WTC11 (cell line): Measurements from ENCODE around the gene ZDHHC1. TPM values are rescaled to one million over a fixed set of nuclear protein-coding genes. Genes with fewer than 3 reads are reported as not detected.
A peak's percentile ranks its signal among the peaks of the same experiment; 100 is the strongest.

ENCODE experiments used
- ATAC-seq: fragments of 200-7000 bp; cut with Tn5 transposase; 2 replicates; pipeline ENCODE4 v1.10.0; 2021; ENCODE audit warnings: mild to moderate bottlenecking, moderate library complexity
- CTCF ChIA-PET: fragments of 300-600 bp; sonication (Branson Sonifier 250); formaldehyde crosslinking; loops from one replicate; lab custom pipeline; 2021; ENCODE audit warnings: antibody characterized with exemption; lab: Charles Lee
- POLR2A ChIA-PET: fragments of 350-600 bp; sonication (Branson Sonifier 250); formaldehyde crosslinking; loops from one replicate; lab custom pipeline; 2021; ENCODE audit warnings: antibody characterized with exemption; lab: Charles Lee
- DNase-seq: peaks from one replicate; pipeline ENCODE4 v3.0.0; 2021; ENCODE audit warnings: low spot score
- H3K27ac Mint-ChIP-seq: 2 replicates; pipeline ENCODE4 v1.8.0; 2021; ENCODE audit warnings: mixed read lengths
- H3K27me3 Mint-ChIP-seq: 2 replicates; pipeline ENCODE4 v1.8.0; 2021; ENCODE audit warnings: low read depth, mild to moderate bottlenecking, moderate library complexity, mixed read lengths
- H3K36me3 Mint-ChIP-seq: 2 replicates; pipeline ENCODE4 v1.8.0; 2021; ENCODE audit warnings: mixed read lengths
- H3K4me1 Mint-ChIP-seq: 2 replicates; pipeline ENCODE4 v1.8.0; 2022; ENCODE audit warnings: mixed read lengths
- H3K4me3 Mint-ChIP-seq: 2 replicates; pipeline ENCODE4 v1.8.0; 2021; ENCODE audit warnings: mild to moderate bottlenecking, moderate library complexity, mixed read lengths
- H3K9me3 Mint-ChIP-seq: 2 replicates; pipeline ENCODE4 v1.8.0; 2021; ENCODE audit warnings: mixed read lengths
- ATF3 ChIP-seq: sonication (generic); formaldehyde crosslinking; conservative IDR thresholded peaks from 2 replicates; pipeline ENCODE4 v1.8.1; 2022; ENCODE audit warnings: mild to moderate bottlenecking, missing genetic modification reagents
- CDX4 ChIP-seq: fragments of 250-450 bp; sonication (Bioruptor Pico); IDR thresholded peaks from 2 replicates; pipeline ENCODE4 v1.9.0; 2021; ENCODE audit warnings: moderate library complexity, mild to moderate bottlenecking, inconsistent platforms, borderline replicate concordance
- CTCF ChIP-seq: fragments of 200-600 bp; IDR thresholded peaks from 2 replicates; pipeline ENCODE4 v1.8.0; 2022; ENCODE audit warnings: antibody characterized with exemption
- ERG ChIP-seq: fragments of 250-450 bp; sonication (Bioruptor Pico); IDR thresholded peaks from 2 replicates; pipeline ENCODE4 v1.8.0; 2021; ENCODE audit warnings: mild to moderate bottlenecking
- ETV6 ChIP-seq: sonication (generic); formaldehyde crosslinking; IDR thresholded peaks from 2 replicates; pipeline ENCODE4 v1.8.1; 2022; ENCODE audit warnings: mild to moderate bottlenecking, missing genetic modification reagents
- GABPB1 ChIP-seq: sonication (generic); formaldehyde crosslinking; IDR thresholded peaks from 2 replicates; pipeline ENCODE4 v1.8.1; 2023; ENCODE audit warnings: mild to moderate bottlenecking, missing genetic modification reagents
- GTF2I ChIP-seq: fragments of 250-450 bp; sonication (Bioruptor Pico); conservative IDR thresholded peaks from 2 replicates; pipeline ENCODE4 v1.4.0; 2021; ENCODE audit warnings: mild to moderate bottlenecking
- MAX ChIP-seq: sonication (generic); formaldehyde crosslinking; IDR thresholded peaks from 2 replicates; pipeline ENCODE4 v1.8.0; 2022; ENCODE audit warnings: mild to moderate bottlenecking, missing genetic modification reagents
- MLX ChIP-seq: sonication (generic); formaldehyde crosslinking; IDR thresholded peaks from 2 replicates; pipeline ENCODE4 v1.8.1; 2023; ENCODE audit warnings: mild to moderate bottlenecking, missing genetic modification reagents, moderate library complexity
- NR3C1 ChIP-seq: sonication (generic); formaldehyde crosslinking; conservative IDR thresholded peaks from 2 replicates; pipeline ENCODE4 v1.8.1; 2023; ENCODE audit warnings: low read depth, mild to moderate bottlenecking, missing genetic modification reagents
- RORB ChIP-seq: fragments of 250-450 bp; sonication (Bioruptor Pico); IDR thresholded peaks from 2 replicates; pipeline ENCODE4 v1.9.0; 2021; ENCODE audit warnings: mild to moderate bottlenecking
- SP1 ChIP-seq: sonication (generic); formaldehyde crosslinking; conservative IDR thresholded peaks from 2 replicates; pipeline ENCODE4 v1.8.1; 2022; ENCODE audit warnings: missing genetic modification reagents
- TEAD1 ChIP-seq: sonication (generic); formaldehyde crosslinking; IDR thresholded peaks from 2 replicates; pipeline ENCODE4 v1.8.0; 2022; ENCODE audit warnings: mild to moderate bottlenecking, missing genetic modification reagents
- TEAD4 ChIP-seq: sonication (generic); formaldehyde crosslinking; IDR thresholded peaks from 2 replicates; pipeline ENCODE4 v1.8.0; 2022; ENCODE audit warnings: mild to moderate bottlenecking, missing genetic modification reagents
- USF2 ChIP-seq: sonication (generic); formaldehyde crosslinking; IDR thresholded peaks from 2 replicates; pipeline ENCODE4 v1.8.1; 2023; ENCODE audit warnings: mild to moderate bottlenecking, missing genetic modification reagents, moderate library complexity
- ZBTB43 ChIP-seq: sonication (generic); formaldehyde crosslinking; IDR thresholded peaks from 2 replicates; pipeline ENCODE4 v1.8.1; 2023; ENCODE audit warnings: mild to moderate bottlenecking, missing genetic modification reagents
- ZNF232 ChIP-seq: sonication (generic); formaldehyde crosslinking; IDR thresholded peaks from 2 replicates; pipeline ENCODE4 v1.8.0; 2022; ENCODE audit warnings: mild to moderate bottlenecking, missing genetic modification reagents
- ZNF423 ChIP-seq: fragments of 250-450 bp; sonication (Bioruptor Pico); IDR thresholded peaks from 2 replicates; pipeline ENCODE4 v2.1.2; 2022; ENCODE audit warnings: mild to moderate bottlenecking, moderate library complexity
- ZSCAN18 ChIP-seq: fragments of 250-450 bp; sonication (Bioruptor Pico); IDR thresholded peaks from 2 replicates; pipeline ENCODE4 v2.1.2; 2022; ENCODE audit warnings: mild to moderate bottlenecking, moderate library complexity
- total RNA-seq: library from RNA; stranded (reverse); gene quantifications from 3 replicates; pipeline ENCODE4 v1.2.3, GENCODE V29; 2021

The ZDHHC1 gene
- total RNA-seq, 1 experiment from 2014 or later, result 4.2 TPM

- no peaks in the 10 kb centered on the region; the same call in 1 of the 2 replicates for H3K27me3 Mint-ChIP-seq
- peaks cover 6% of the 10 kb centered on the region for H3K4me1 Mint-ChIP-seq
- no peak for ATAC-seq
- POLR2A ChIA-PET, result no interaction called here
- H3K36me3 Mint-ChIP-seq, result 0 out of 2 replicates have a peak, but pooled peaks cover 3% of the 10 kb centered on the region
- H3K4me3 Mint-ChIP-seq, result no peak overlapping the region
- CTCF ChIA-PET, result interaction anchor here (0.7 to 12.8 kb wide), 5 partner anchors 17 to 220 kb away, joined by 3 to 234 read pairs (median 5); partner anchors contain the start of gene ATP6V0D1
- H3K27ac Mint-ChIP-seq, result no peak overlapping the region
- no peaks in the 10 kb centered on the region for H3K9me3 Mint-ChIP-seq
- no peak for TF ChIP-seq CDX4
- no peak for TF ChIP-seq NR3C1 (CRISPR knock-in tag)
- TF ChIP-seq ERG (CRISPR knock-in tag), result no peak
- no peak for TF ChIP-seq ZNF423 (CRISPR knock-in tag)
- TF ChIP-seq MAX (CRISPR knock-in tag), result no peak
- TF ChIP-seq TEAD1 (CRISPR knock-in tag), result no peak
- TF ChIP-seq RORB (CRISPR knock-in tag), result no peak
- no peak for TF ChIP-seq TEAD4 (CRISPR knock-in tag)
- no peak for TF ChIP-seq USF2 (CRISPR knock-in tag)
- no peak for TF ChIP-seq ZSCAN18 (CRISPR knock-in tag)
- no peak for TF ChIP-seq ETV6 (CRISPR knock-in tag)
- TF ChIP-seq GABPB1 (CRISPR knock-in tag), result no peak
- TF ChIP-seq GTF2I, result no peak
- TF ChIP-seq ZNF232 (CRISPR knock-in tag), result no peak
- TF ChIP-seq, all 79 proteins: peak for 0
- no peak for DNase-seq
Observed at GRCh38 chr16:67448580-67448979, 32.3 kb upstream of the ZDHHC1 start.

GRCh38 chr16:67447508-67448076, 31.3 kb upstream of the ZDHHC1 start:
- DNase-seq, result peak; percentile 62
- Mint-ChIP-seq H3K27ac (no peak overlapping the region), H3K4me1 (peaks cover 6% of the 10 kb centered on the region), H3K27me3 (no peaks in the 10 kb centered on the region; the same call in 1 of the 2 replicates), H3K4me3 (no peak overlapping the region), H3K36me3 (0 out of 2 replicates have a peak, but pooled peaks cover 3% of the 10 kb centered on the region), H3K9me3 (no peaks in the 10 kb centered on the region)
- POLR2A ChIA-PET, result interaction anchor here (0.6 kb wide), 1 partner anchor 20 kb away, joined by 5 read pairs; no protein-coding TSS in a partner anchor
- CTCF ChIA-PET, result interaction anchor here (0.6 to 12.8 kb wide), 12 partner anchors 8 to 213 kb away, joined by 3 to 234 read pairs (median 4); partner anchors contain the start of genes ACD and ATP6V0D1
- ATAC-seq, result no peak; the same call in 1 of the 2 replicates
- TF ChIP-seq CTCF (0 out of 2 replicates have a peak, but pooled peaks have one; percentile 16), CDX4 (no peak), ATF3 (CRISPR knock-in tag) (no peak), ZNF232 (CRISPR knock-in tag) (no peak), ZBTB43 (no peak), SP1 (CRISPR knock-in tag) (no peak), MLX (no peak)
